AG04449 (cell line): ENCODE results near the gene PSAPL1.

Source experiments
- CTCF ChIA-PET: fragments of 350-600 bp; formaldehyde crosslinking; extraction: SDS; loops from one replicate; lab custom pipeline; 2021; ENCODE audit warnings: antibody characterized with exemption; lab: Yijun Ruan, JAX
- POLR2A ChIA-PET: fragments of 400-600, 350-600 bp; formaldehyde crosslinking; extraction: SDS; loops from one replicate; lab custom pipeline; 2020; ENCODE audit warnings: antibody characterized with exemption, inconsistent platforms; lab: Yijun Ruan, JAX
- DNase-seq: peaks from one replicate; pipeline ENCODE4 v3.0.0-alpha.2; 2010; ENCODE audit warnings: low read depth, low spot score
- H3K4me3 ChIP-seq: 2 replicates; pipeline ENCODE4 v1.5.1; 2011; ENCODE audit warnings: low read depth, mild to moderate bottlenecking, control low read depth, low read length
- CTCF ChIP-seq: IDR thresholded peaks from one replicate; pipeline ENCODE4 v1.5.1; 2011; ENCODE audit warnings: mild to moderate bottlenecking, moderate library complexity, low read length, control low read depth, inconsistent platforms; ENCODE audit not compliant: insufficient read depth; ENCODE audit errors: missing control alignments

Gene PSAPL1

GRCh38 chr4:7469023-7469422, 34.3 kb upstream of the PSAPL1 start:
- no peak for DNase-seq
- no peak for TF ChIP-seq CTCF
- H3K4me3 ChIP-seq, result no peak overlapping the region
- ChIA-PET POLR2A (no interaction called here), CTCF (no interaction called here)

GRCh38 chr4:7467471-7467870, 32.7 kb upstream of the PSAPL1 start:
- CTCF ChIA-PET, result interaction anchor here (1.3 kb wide), 1 partner anchor 253 kb away, joined by 4 read pairs; no protein-coding TSS in a partner anchor
- no peak overlapping the region for H3K4me3 ChIP-seq
- no peak for DNase-seq
- TF ChIP-seq CTCF, result no peak
- POLR2A ChIA-PET, result no interaction called here

GRCh38 chr4:7466904-7467303, 32.2 kb upstream of the PSAPL1 start:
- no peak for TF ChIP-seq CTCF
- DNase-seq, result no peak
- ChIA-PET CTCF (interaction anchor here (1.3 kb wide), 1 partner anchor 253 kb away, joined by 4 read pairs; no protein-coding TSS in a partner anchor), POLR2A (no interaction called here)
- H3K4me3 ChIP-seq, result no peak overlapping the region

- no peak overlapping the region for H3K4me3 ChIP-seq
- DNase-seq, result no peak
- TF ChIP-seq CTCF, result no peak
- POLR2A ChIA-PET, result no interaction called here
- CTCF ChIA-PET, result interaction anchor here (1.3 kb wide), 1 partner anchor 254 kb away, joined by 4 read pairs; no protein-coding TSS in a partner anchor
Measured at GRCh38 chr4:7466215-7466614, 31.5 kb upstream of the PSAPL1 start.

GRCh38 chr4:7465017-7465416, 30.3 kb upstream of the PSAPL1 start:
- POLR2A ChIA-PET, result no interaction called here
- no peak overlapping the region for H3K4me3 ChIP-seq
- CTCF ChIA-PET, result interaction anchor here (0.7 to 3.3 kb wide), 2 partner anchors 255 kb away, joined by 3 to 14 read pairs; no protein-coding TSS in a partner anchor
- no peak for DNase-seq
- TF ChIP-seq CTCF, result no peak

DNA sequence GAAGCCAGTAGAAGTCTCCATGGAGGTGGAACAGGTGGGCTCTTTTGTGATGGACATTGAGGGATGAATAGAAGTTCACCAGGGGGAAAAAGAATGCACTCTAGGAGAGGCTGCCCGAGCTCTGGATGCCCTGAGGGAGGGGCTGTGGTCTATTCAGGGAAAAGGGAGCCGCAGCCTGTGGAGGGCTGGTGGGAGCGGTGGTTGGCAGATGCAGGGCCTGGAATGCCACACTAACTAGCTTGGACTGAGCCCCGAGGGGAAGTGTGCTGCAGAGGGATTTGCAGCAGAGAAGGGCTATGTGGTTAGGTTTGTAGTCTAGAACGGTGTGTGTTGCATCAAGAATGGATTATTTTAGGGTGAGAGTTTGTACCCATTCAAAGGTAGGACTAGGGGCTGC, 29.5 kb upstream of the PSAPL1 start:
- POLR2A ChIA-PET, result no interaction called here
- H3K4me3 ChIP-seq, result no peak overlapping the region
- TF ChIP-seq CTCF, result no peak
- DNase-seq, result no peak
- CTCF ChIA-PET, result interaction anchor here (3.3 kb wide), 1 partner anchor 255 kb away, joined by 14 read pairs; no protein-coding TSS in a partner anchor
